SJSA1 (cell line): ENCODE results near the gene FXYD7. TPM values are rescaled to one million over a fixed set of nuclear protein-coding genes. Genes with fewer than 3 reads are reported as not detected.
"Not testable (repeated sequence)": the region's sequence is repeated elsewhere in the genome, so short reads cannot be mapped to it uniquely, and the experiment has no call there.

Source experiments
- DNase-seq, 2 experiments: peaks; one replicate each; pipeline ENCODE4 v3.0.0-alpha.2; 2015 to 2020; ENCODE audit warnings: low spot score in 2 of 2, low read depth in 1 of 2
- H3K27ac ChIP-seq: fragments of 250-450 bp; sonication (Bioruptor Pico); 2 replicates; pipeline ENCODE4 v1.5.1; 2020; ENCODE audit warnings: mild to moderate bottlenecking, moderate library complexity
- H3K27me3 ChIP-seq: fragments of 250-450 bp; sonication (Bioruptor Pico); replicated peaks from 2 replicates; pipeline ENCODE4 v1.5.1; 2020; ENCODE audit warnings: mild to moderate bottlenecking, moderate library complexity
- H3K36me3 ChIP-seq: fragments of 250-450 bp; sonication (Bioruptor Pico); 2 replicates; pipeline ENCODE4 v1.5.1; 2020; ENCODE audit warnings: mild to moderate bottlenecking
- H3K4me1 ChIP-seq: fragments of 250-450 bp; sonication (Bioruptor Pico); replicated peaks from 2 replicates; pipeline ENCODE4 v1.6.1; 2021; ENCODE audit warnings: mild to moderate bottlenecking
- H3K4me3 ChIP-seq: fragments of 250-450 bp; sonication (Bioruptor Pico); 2 replicates; pipeline ENCODE4 v1.5.1; 2020; ENCODE audit warnings: mild to moderate bottlenecking
- H3K9me3 ChIP-seq: fragments of 250-450 bp; sonication (Bioruptor Pico); replicated peaks from 2 replicates; pipeline ENCODE4 v1.5.1; 2020; ENCODE audit warnings: mild to moderate bottlenecking
- total RNA-seq: library from RNA; depleted of rRNA; stranded (reverse); fragments of >200 nt; shearing (Covaris generic); gene quantifications from 2 replicates; pipeline ENCODE4 v1.2.3, GENCODE V29; 2014

FXYD7 gene
- total RNA-seq, 1 experiment from 2014 or later: not detected

DNA sequence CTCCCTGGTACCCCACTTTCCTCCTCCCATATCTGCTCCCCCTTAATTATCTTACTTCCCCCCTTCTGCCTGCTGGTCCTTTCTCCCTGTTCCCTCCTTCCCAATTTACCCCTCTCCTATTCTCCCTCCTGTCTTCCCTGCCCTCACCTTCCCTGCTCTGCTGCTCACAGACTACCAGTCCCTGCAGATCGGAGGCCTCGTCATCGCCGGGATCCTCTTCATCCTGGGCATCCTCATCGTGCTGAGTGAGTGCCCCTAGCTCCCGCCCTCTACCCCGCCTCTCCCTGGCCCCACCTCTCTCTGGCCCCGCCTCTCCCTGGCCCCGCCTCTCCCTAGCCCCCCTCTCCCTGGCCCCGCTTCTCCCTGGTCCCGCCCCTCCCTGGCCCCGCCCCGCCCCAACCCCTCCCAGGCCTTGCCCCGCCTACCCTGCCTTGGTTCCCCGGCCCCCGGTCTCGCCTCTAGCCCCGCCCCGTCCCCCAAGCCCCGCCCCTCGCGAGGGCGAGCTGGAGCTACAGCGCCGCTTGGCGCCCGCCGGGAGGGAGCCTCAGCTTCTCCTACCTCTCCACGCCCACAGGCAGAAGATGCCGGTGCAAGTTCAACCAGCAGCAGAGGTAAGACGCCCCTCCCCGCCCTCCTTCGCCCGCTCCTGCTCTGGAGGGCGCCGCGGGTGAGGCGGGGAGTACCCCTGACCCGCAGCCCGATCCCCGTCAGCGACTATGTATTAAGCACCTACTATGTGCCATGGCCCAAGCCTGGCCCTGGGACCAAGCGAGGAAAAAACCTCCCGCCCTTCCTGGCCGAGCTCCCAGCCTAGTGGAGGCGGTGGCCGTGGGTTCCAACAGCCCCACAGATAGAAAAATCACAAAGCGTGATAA, 1.9 kb upstream of the FXYD7 start:
- Histone ChIP-seq H3K27ac (no peak overlapping the region), H3K4me1 (no peaks in the 10 kb centered on the region), H3K27me3 (peaks cover 36% of the 10 kb centered on the region), H3K4me3 (no peak overlapping the region), H3K9me3 (0 out of 2 replicates have a peak, but pooled peaks cover 5% of the 10 kb centered on the region), H3K36me3 (no peaks in the 10 kb centered on the region)
- DNase-seq: peak; percentile 21 to 86

DNA sequence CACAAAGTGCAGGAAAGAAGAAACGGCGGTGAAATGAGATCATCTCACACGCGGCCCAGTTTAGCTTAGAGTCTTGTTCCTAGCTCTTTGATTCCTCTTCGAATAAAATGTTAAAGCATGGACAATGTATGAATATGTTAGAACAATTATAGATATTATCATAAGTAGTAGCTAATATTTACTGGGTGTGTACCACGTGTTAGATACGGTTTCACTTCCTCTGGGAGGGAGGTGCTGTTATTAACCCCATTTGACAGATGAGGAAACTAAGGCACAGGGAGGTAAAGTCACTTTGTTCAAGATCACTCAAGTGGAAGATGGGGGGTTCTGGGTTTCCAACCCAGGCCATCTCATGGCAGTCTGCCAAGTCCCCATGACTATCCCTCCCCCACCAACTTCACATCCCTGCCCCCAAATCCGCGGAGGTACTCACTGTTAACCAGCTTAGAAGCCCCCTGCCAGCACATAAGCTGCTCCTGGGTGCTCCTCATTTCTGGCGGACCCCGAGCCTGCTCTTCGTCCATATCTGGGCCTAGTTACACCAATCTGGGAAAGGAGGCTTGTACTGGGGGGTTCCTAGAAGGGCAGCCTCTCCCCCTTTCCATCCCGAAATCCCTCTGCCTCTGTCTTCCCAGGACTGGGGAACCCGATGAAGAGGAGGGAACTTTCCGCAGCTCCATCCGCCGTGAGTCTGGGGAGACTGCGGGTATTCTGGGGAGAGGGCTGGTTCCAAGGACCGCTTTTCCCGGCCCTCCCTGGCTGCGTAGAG, 1.0 kb upstream of the FXYD7 start:
- no peak overlapping the region for H3K4me3 ChIP-seq
- no peak overlapping the region for H3K27ac ChIP-seq
- DNase-seq: no peak
- no peaks in the 10 kb centered on the region for H3K4me1 ChIP-seq
- H3K27me3 ChIP-seq: peaks cover 33% of the 10 kb centered on the region
- H3K9me3 ChIP-seq: 0 out of 2 replicates have a peak, but pooled peaks cover 5% of the 10 kb centered on the region
- H3K36me3 ChIP-seq: no peaks in the 10 kb centered on the region

DNA sequence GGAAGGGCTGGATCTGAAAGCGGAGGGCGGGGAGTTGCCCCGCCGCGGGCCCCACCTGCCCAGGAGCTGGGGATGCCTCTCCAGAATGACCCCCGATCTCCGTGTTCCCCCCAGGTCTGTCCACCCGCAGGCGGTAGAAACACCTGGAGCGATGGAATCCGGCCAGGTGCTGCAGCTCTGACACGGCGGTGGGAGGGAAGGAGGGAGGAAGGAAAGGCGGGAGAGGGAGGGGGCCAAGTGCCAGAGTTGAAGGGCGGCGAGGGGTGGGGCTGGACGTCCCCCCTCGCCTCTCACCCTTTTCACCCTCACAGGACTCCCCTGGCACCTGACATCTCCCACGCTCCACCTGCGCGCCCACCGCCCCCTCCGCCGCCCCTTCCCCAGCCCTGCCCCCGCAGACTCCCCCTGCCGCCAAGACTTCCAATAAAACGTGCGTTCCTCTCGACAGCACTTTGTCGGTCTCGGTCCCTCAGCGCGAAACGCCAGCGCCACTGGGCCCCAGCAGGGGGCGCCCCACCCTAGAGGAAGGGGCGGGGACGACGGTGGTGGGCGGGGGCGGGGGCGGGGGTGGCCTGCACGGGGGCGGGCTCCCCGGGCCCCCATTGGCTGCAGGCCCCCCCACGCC, 337 bp upstream of the FXYD7 start:
- H3K4me3 ChIP-seq: no peak overlapping the region
- H3K27me3 ChIP-seq: peaks cover 26% of the 10 kb centered on the region
- H3K9me3 ChIP-seq: 0 out of 2 replicates have a peak, but pooled peaks cover 5% of the 10 kb centered on the region
- H3K36me3 ChIP-seq: no peaks in the 10 kb centered on the region
- DNase-seq: no peak
- no peak overlapping the region for H3K27ac ChIP-seq
- no peaks in the 10 kb centered on the region for H3K4me1 ChIP-seq

DNA sequence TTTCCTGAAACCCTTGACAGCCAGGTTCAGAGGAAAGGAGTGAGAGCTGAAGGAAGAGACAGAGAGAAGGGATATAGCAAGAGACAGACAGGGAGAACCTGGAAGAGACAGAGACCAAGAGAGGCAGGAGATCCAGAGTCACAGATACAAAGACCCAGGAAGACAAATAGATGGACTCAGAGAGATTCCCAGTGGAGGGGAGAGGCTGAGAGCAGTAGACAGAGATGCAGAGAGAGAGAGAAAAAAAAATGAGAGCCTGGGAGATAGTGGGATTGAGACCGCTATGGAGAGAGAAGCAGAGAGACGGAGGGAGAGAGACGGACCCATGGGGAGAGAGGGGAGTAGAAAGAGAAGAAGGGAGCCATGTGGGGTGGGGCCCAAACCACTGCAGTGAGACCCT, 763 bp downstream of the FXYD7 start:
- DNase-seq: no peak
- 0 out of 2 replicates have a peak, but pooled peaks cover 5% of the 10 kb centered on the region for H3K9me3 ChIP-seq

DNA sequence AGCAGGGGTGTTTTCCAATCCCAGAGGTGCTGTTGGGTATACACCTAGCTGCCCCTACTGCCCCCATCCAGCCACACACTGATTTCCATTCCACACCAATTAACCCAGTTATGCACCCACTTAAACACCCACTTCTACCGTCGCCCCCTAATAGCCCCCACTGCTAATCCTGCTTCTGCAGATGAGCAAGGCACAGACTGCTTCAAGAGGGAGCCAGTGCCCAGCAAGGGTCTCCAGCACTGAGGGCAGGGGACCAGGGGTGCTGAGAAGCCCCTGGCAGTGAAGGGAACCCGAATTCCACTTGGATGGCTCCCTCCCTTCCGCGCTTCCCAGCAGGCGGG, 1.2 kb downstream of the FXYD7 start:
- Histone ChIP-seq H3K27ac (no peak overlapping the region), H3K9me3 (0 out of 2 replicates have a peak, but pooled peaks cover 5% of the 10 kb centered on the region), H3K27me3 (peaks cover 23% of the 10 kb centered on the region; the same call in 1 of the 2 replicates), H3K4me3 (no peak overlapping the region), H3K36me3 (no peaks in the 10 kb centered on the region), H3K4me1 (no peaks in the 10 kb centered on the region)
- no peak for DNase-seq

More for the DNA sequence above, 763 bp downstream of the FXYD7 start:
- H3K4me3 ChIP-seq: no peak overlapping the region
- H3K36me3 ChIP-seq: no peaks in the 10 kb centered on the region
- no peak overlapping the region for H3K27ac ChIP-seq
- no peaks in the 10 kb centered on the region for H3K4me1 ChIP-seq
- peaks cover 23% of the 10 kb centered on the region; the same call in 1 of the 2 replicates for H3K27me3 ChIP-seq

DNA sequence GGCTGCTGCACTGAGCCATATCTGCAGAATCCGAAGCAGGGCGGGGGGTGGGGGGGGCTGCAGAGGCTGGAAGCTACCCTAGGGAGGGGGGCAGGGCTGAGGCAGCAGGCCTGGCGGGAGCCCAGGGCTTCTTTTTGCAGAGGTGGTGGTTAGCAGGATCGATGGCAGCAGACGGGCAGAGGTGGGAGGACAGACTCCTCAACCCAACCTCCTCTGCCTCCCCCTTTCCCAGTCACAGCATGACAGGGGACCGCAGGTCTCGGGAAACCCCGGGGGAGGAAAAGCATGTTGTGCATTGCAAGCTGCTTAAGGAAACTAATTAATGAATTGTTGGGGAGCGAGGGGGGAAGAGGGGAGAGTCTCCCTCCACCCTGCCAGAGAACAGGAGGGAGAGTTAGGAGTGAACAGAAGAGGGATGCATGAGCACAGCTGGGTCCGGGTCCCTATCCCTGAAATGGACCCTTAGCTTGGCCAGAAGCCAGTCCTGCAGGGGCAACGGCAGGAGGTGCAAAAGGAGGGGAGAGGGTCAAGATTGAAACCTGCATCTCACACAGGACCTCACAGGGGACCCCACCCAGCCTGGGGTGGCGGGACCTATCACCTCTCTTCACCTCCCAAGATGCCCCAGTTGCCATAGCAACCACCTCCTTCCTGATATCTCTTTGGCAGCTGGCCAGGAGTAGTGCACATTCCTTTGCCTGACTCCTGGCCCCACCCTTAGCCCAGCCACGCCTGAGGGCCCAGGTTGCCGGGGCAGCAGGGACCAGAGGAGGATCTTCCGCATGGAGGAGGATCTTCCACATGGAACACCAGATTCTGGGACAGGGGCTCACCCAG, 1.8 kb downstream of the FXYD7 start:
- peaks cover 23% of the 10 kb centered on the region; the same call in 1 of the 2 replicates for H3K27me3 ChIP-seq
- DNase-seq: peak in 1 of 2 experiments; percentile 60
- no peaks in the 10 kb centered on the region for H3K36me3 ChIP-seq
- H3K9me3 ChIP-seq: 0 out of 2 replicates have a peak, but pooled peaks cover 5% of the 10 kb centered on the region
- no peak overlapping the region for H3K27ac ChIP-seq
- H3K4me3 ChIP-seq: no peak overlapping the region
- H3K4me1 ChIP-seq: no peaks in the 10 kb centered on the region

DNA sequence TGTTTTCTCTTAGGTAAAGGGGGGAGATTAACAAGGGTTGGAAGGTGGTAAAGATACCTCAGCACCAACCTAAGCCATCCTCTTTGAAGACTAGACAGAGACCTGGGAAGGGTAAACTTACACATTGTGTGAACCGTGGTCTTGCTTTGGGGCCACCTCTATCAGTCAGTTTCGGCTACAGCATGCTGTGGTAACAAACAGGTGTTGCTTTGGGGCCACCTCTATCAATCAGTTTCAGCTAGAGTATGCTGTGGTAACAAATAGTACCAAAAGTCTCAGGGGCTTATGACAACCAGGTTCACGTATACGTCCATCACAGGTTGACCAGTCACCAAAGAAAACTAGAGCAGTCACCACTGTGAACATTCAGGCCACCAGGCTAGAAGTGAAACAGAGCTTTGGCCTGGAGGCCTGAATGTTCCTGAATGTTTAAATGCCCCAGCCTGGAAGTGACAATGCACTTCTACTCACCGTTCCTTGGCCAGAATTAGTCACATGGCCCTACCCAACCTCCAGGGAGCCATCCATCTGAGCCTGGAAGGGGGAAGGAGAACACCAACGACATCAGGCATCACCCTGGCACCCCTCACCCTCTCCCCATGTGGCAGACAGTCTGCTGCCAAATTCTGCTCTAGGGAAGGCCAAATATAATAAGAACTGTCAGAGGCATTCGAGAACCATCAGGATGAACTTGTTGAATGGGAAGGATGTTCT, 3.8 kb downstream of the FXYD7 start:
- Histone ChIP-seq H3K27me3 (peaks cover 18% of the 10 kb centered on the region; the same call in 1 of the 2 replicates), H3K9me3 (no peaks in the 10 kb centered on the region), H3K27ac (no peak overlapping the region), H3K4me3 (no peak overlapping the region), H3K36me3 (no peaks in the 10 kb centered on the region), H3K4me1 (no peaks in the 10 kb centered on the region)
- no peak for DNase-seq

DNA sequence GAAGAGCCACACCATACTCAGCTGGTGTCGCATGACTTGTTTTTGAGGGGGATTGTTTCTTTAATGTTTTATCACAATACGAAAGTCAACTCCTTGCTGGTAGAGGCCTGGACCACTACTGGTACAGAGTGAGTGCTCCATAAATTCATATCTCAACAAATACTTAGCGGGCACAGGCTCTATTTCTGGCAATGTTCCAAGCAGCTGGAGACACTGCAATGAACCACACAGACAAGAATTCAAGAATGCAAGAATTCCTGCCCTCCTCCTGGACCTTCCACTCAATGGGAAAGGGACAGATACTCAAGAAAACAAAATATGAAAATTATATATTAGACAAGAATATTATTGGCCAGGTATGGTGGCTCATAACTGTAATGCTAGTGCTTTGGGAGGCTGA, 6.4 kb downstream of the FXYD7 start:
- H3K27me3 ChIP-seq: peaks cover 5% of the 10 kb centered on the region; the same call in 1 of the 2 replicates
- DNase-seq: no peak
- no peak overlapping the region for H3K27ac ChIP-seq
- H3K36me3 ChIP-seq: no peaks in the 10 kb centered on the region
- no peak overlapping the region for H3K4me3 ChIP-seq
- peaks cover 11% of the 10 kb centered on the region for H3K4me1 ChIP-seq
- H3K9me3 ChIP-seq: no peaks in the 10 kb centered on the region

DNA sequence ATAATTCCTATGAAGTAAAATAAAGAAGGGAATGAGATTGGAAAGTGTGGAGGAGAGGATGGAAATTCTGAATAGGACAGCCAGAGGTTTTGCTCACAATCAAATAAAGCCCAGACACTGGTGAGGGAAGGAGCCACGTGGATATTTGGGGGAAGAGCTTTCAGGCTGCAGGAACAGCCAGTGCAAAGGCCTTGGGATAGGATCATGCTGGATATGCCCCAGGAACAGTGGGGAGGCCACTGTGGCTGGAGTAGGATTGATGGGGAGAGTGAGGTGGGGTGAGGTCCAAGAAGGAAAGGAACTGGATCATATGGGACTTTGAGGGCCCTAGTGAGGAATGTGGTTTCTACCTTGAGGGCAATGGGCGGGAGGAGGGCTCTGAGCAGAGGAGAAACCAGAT, 7.4 kb downstream of the FXYD7 start:
- H3K9me3 ChIP-seq: no peaks in the 10 kb centered on the region

DNA sequence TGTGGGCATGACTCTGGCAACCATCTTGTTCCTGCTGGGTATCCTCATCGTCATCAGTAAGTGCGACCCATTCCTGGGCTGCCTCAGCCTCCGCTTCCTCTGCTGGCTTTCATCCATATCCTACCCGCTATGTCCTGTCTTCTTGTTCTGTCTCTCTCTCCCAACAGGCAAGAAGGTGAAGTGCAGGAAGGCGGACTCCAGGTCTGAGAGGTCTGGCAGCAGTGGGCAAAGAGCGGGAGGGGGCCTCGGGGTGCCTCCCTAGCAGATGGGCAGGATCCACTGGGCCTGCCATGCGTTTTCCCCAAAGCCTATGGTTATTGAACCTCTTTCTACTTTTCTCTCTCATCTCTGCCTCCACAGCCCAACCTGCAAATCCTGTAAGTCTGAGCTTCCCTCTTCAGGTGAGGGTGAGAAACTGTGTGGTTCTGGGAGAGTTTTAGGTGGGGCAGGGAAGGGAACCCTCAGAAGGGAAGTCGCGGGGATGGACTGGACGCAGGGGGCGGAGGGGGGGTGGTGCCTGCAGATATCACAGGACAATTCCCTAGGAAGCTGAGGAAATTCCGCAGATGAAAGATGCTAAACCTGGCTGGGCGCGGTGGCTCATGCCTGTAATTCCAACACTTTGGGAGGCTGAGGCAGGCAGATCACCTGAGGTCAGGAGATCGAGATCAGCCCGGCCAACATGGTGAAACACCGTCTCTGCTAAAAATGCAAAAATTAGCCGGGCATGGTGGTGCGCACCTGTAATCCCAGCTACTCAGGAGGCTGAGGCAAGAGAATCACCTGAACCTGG, 8.4 kb downstream of the FXYD7 start:
- H3K36me3 ChIP-seq: peaks cover 8% of the 10 kb centered on the region; the same call in 1 of the 2 replicates
- H3K4me1 ChIP-seq: peaks cover 21% of the 10 kb centered on the region
- no peak overlapping the region for H3K27ac ChIP-seq
- H3K9me3 ChIP-seq: no peaks in the 10 kb centered on the region; the same call in 1 of the 2 replicates
- H3K27me3 ChIP-seq: no peaks in the 10 kb centered on the region
- H3K4me3 ChIP-seq: no peak overlapping the region
- no peak for DNase-seq

More for the DNA sequence above, 7.4 kb downstream of the FXYD7 start:
- DNase-seq: no peak
- Histone ChIP-seq H3K4me3 (no peak overlapping the region), H3K27ac (no peak overlapping the region), H3K36me3 (peaks cover under 1% of the 10 kb centered on the region; the same call in 1 of the 2 replicates), H3K27me3 (no peaks in the 10 kb centered on the region), H3K4me1 (peaks cover 15% of the 10 kb centered on the region)

DNA sequence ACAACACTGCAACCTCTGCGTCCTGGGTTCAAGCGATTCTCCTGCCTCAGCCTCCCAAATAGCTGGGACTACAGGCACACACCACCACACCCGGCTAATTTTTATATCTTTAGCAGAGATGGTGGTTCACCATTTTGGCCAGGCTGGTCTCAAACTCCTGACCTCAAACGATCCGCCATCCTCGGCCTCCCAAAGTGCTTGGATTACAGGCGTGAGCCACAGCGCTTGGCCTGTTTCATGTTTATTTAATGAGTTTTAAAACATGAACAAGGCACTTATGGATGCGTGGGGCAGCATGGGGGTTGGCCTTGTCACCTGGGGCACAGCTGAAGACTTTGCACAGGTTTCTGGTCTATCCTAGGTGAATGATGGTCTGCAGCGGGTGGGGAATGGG, 10.1 kb downstream of the FXYD7 start:
- not testable (repeated sequence) for DNase-seq, H3K27ac ChIP-seq
- H3K4me1 ChIP-seq: peaks cover 21% of the 10 kb centered on the region

More for the DNA sequence above, 10.1 kb downstream of the FXYD7 start:
- peaks cover 24% of the 10 kb centered on the region for H3K36me3 ChIP-seq
- not testable (repeated sequence) for H3K9me3 ChIP-seq, H3K27me3 ChIP-seq, H3K4me3 ChIP-seq
